RPMI8226 (cell line): ENCODE measurements around the gene TMCO4.
"Not testable (repeated sequence)": the region's sequence is repeated elsewhere in the genome, so short reads cannot be mapped to it uniquely, and the experiment has no call there.

Source experiments
- DNase-seq: peaks from one replicate; pipeline ENCODE4 v3.0.0-alpha.2; 2015

The TMCO4 gene

DNA sequence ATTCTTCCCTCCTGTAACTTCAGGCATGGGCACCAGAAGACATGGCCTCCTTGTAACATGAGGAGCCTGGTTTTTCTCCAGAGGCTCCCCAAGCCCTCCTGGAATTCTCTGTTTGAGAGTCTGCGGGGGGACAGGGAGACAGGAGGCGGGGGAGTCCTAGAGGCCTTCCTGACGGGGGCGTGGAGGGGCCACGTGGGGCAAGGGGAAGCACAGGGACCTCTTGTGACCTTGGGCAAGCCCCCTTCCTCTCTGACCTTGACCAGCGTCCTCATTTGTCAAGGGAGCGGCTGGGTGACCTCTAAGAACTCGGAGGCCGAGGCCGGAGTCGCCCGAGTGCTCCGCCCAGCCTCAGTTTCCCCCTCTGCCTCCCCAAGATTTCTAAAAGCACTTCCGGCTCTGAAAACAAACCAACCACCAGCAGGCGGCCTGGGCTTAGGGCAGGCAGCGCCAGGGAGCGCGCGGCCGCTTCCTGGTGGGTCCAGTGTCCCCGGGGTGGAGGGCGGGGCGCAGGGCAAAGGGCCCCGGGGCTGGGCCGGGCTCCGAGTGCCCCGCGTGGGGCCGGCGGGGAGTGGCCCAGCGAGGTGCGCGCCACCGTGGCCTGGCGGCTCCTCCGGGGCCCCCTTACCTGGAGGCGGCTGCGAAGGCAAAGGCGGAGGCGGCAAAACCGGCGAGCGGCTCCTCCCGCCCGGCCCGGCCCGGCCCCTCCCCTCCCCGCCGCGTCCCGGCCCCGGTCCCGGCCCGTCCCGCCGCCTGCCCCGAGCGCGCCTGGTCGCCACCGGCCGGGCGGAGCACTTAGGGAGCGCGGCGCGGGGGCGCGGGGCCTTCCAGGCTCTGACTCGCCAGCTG lies at the start of gene TMCO4:
Gene TMCO4 (minus strand): TSS at position 687 of the 846 bp plus-strand sequence. CDS start 19,158 bp downstream, outside the sequence.
- DNase-seq = peak; percentile 78

- not testable (repeated sequence) for DNase-seq
Observed at GRCh38 chr1:19849307-19849706, 49.6 kb upstream of the TMCO4 start.

- not testable (repeated sequence) for DNase-seq
Observed at GRCh38 chr1:19847334-19847733, 47.6 kb upstream of the TMCO4 start.

- DNase-seq = no peak
Observed at GRCh38 chr1:19846338-19846737, 46.6 kb upstream of the TMCO4 start.

DNA sequence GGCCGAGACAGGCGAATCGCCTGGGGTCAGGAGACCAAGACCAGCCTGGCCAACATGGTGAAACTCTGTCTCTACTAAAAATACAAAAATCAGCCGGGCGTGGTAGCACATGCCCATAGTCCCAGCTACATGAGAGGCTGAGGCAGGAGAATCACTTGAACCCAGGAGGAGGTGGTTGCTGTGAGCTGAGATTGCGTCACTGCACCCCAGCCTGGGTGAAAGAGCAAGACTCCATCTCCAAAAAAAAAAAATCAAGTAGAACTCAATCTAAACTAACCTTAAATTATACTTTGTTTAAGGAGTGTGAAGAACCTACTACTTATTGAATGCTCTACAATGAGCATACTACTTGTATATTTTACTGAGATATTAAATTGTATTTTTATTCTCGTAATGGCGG lies 45.8 kb upstream of the TMCO4 start:
- DNase-seq = no peak

DNA sequence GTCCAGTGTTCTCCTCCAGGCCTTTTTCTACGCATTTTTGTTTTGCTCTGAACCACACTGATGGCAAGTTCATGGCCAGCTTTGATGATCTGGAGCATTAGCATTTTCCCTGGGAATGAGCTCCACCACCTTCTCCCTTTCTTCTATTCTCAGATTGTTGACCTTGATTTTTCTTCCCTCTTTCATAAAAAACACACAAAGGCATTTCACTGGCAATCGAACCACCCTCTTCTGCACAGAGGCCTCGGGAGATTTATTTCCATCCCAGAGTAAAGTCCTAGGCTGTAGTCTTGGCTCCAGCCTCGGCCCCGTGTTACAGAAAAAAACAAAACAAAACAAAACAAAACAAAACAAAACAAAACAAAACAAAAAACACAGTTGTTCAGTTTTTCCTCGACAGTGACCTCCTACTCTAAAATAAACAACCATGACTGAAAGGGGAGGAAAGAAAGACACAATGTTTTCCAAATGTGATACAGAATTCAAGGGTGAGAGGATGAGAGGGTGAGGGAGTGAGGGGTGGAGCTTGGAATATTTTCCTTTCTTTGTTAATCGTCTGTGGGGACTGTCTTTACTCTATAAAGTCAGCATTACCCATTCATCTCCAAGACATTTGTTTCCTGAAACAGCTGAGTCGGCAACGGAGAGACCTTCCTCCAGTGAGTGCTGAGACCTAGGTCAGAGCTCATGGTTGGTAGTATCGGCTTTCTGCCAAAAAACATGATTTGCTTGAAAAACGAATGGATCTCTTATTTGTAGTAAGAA lies 45.2 kb upstream of the TMCO4 start:
- peak; percentile 78 for DNase-seq

DNA sequence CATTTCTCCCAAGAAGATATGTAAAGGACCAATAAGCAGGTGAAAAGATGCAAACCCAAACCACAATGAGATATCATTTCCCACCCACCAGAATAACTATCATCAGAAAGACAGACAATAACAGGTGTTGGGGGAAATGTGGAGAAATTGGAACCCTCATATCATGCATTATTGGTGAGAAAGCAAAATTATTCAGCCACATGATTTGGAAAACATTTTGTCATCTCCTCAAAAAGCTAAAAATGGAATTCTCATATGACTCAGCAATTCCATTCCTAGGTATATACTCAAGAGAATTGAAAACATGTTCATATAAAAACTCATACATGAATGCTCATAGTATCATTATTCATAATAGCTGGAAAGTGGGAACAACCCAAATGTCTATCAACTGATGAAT lies 40.5 kb upstream of the TMCO4 start:
- DNase-seq = no peak

DNA sequence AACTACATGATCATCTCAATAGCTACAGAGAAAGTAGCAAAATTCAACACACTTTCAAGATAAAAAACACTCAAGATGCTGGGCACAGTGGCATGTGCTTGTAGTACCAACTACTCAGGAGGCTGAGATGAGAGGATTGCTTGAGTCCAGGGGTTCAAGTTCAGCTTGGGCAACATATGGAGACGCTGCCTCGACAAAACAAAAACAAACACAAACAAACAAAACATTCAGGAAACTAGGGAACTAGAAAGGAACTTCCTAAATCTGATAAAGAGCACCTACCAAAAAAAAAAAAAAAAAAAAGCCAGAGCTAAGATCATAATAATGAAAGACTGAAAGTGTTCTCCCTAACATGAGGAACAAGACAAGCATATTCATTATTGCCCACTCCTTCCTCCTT lies 38.1 kb upstream of the TMCO4 start:
- no peak for DNase-seq

DNA sequence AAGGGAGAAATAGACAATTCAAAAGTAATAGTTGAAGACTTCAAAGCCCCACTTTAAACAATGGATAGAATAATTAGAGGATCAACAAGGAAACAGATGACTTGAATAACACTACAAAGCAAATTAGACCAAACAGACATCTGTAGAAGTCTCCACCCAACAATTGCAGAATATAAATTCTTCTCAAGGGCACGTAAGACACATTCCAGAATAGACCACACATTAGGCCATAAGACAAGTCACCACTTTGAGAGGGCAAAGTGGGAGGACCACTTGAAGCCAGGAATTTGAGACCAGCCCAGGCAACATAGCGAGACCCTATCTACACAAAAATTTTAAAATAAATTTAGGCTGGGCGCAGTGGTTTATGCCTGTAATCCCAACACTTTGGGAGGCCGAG lies 35.9 kb upstream of the TMCO4 start:
- DNase-seq = no peak

DNA sequence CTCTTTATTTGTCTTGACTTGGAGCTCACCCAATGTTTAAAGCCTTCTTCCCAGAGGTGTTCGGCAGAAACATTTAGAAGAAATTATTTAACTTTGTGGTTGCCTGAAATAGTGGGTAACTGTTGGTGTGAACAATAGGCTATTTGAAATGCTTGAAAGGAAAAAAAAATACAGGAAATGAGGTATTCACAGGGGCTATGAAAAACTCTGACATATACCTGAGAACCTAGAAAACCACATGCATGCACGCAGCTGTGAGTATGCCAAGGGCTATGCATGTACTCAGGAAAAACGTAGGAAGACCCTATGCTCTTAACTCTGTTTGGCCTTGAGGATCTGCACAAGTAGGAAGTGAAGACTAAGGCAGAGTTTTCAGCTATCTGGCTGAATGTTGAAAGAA lies 31.7 kb upstream of the TMCO4 start:
- no peak for DNase-seq

DNA sequence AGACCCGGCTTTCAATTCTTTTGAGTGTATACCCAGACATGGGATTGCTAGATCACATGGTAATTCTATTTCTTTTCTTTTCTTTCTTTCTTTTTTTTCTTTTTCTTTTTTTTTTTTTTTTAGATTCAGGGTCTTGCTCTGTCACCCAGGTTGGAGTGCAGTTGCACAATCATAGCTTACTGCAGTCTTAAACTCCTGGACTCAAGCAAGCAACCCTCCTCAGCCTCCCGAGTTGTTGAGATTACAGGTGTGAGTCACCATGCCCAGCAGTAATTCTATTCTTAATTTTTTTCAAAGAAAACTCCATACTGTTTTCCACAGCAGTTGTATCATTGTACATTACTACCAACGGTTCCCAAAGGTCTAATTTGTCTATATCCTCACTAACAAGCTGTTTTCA lies 28.8 kb upstream of the TMCO4 start:
- no peak for DNase-seq

DNA sequence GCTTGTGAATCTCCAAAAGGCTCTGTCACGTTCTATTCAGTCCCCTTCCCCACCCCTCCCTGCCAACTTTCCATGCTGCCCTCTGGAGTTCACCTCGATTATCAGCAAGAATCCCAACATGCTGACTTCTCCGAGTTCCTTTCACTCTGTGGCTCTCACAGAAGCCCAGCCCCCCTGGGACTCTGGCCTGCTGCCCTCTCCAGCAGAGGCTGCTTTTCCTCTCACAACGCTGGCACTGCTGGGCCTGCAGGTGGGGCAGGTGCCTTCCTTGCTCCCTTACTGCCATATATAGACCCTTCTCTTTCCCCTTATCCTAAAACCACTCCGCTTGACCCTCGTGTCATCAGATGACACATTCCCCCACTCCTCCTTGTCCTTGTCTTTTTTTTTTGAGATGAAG lies 25.6 kb upstream of the TMCO4 start:
- DNase-seq = peak; percentile 49

DNA sequence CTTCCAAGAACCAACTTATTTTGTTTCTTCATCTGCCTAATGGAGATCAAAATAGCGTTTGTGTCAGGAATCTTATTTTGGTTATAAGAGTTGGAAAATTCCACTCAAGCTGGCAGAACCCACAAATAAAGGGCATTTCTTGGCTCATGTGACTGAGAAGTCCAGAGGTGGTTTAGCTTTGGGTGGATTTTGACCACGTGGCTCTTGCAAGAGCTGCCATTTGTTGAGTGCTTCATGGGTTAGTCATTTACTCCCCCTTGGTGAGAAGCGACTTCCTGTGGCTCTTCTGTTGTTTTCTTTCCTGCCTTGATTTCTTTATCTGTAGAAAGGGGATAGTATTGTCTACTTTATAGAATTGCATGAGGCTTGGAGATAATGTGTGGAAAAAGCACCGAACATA lies 24.8 kb upstream of the TMCO4 start:
- DNase-seq = no peak

- no peak for DNase-seq
Observed at GRCh38 chr1:19824036-19824435, 24.3 kb upstream of the TMCO4 start.

- no peak for DNase-seq
Observed at GRCh38 chr1:19819701-19820100, 20.0 kb upstream of the TMCO4 start.

- no peak for DNase-seq
Observed at GRCh38 chr1:19818324-19818723, 18.6 kb upstream of the TMCO4 start.

- no peak for DNase-seq
Observed at GRCh38 chr1:19817160-19817559, 17.4 kb upstream of the TMCO4 start.

DNA sequence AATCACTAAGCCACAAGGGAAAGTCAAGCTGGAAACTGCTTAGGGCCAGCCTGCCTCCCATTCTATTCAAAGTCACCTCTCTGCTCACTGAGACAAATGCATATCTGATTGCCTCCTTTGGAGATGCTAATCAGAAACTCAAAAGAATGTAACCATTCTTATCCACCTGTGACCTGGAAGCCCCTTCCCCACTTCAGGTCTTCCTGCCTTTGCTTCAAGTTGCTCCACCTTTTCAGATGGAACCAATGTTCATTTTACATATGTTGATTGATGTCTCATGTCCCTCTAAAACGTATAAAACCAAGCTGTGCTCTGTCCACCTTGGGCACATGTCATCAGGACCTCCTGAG lies 17.0 kb upstream of the TMCO4 start:
- DNase-seq = not testable (repeated sequence)

DNA sequence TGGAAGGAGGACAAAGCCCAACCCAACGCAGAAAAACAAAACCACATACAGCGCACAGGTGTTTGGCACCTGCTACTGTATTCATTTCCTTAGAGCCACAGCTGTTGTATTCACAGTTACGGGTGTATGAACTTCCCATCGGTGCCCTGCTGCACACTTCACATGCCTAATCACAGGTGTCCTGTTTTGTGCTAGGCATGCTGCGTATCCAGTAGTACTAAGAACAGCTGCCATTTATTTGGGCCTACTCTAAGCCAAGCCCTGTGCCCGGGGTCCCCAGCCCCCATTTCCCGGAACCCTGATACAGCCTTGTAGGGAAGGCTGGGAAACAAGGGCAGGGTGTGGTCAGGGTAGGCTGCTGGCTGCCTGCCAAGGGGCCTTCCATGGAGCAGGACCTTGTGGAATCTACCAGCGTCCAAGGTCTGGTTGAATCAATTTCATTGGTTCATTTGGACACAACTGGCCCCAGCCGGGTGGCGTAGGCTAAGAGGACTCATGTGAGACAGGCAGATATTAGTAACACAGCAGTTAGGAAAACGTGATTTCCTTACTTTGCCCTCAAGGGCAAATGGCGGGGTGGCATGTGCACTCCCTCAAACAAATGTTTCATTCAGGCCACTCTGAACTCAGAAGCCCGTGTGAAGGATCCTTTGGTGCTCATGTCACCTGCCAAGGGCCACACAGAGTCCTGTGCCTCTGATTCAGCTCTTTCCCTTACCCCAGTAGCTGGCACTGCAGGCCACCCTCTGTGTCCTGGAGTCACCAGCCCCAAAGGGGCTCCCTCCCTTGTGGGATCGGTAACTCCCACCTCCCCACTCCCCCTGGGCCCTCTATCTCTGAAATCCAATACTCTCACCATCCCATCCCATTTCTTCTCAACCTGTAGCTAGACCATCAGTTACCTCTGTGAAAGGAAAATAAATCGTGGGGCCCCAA lies 16.4 kb upstream of the TMCO4 start:
- peak; percentile 96 for DNase-seq

DNA sequence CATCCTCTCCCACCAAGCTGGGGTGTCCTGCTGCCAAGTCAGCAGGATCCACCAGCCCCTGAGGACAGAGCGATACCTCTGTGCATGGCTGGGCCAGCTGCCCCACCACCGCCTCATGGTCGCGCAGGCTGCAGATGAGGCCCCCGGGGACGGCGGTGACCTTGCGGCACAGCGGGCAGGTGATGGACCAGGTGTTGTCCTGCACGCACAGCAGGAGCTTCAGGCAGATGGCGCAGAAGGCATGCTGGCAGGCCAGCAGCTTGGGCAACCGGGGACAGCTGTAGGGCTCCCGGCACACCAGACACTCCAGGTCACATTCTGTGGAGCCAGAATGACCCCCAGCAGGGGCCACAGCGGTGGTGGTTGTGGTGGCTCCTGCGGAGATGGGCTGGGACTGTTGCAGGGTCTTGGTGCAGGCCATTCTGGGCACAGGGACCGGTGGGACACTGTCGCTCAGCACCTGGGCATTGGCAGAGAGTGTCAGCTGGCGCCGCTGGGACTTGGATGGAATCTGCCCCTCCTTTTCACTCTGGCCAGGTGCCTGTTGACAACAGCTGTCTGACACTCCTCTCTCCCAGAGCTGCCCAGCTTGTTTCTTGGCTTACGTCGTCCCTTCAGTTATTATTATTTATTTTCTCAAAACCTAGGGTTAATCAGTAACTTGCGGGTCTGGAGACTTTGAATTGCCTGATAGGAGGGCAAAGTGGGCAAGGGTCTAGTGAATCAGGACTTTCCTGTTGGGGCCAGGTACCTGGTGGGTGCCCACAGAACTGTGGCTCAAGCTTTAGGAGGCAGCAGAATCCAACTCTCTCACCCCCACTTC lies 15.2 kb upstream of the TMCO4 start, which contains the start of gene RNF186:
Gene RNF186 (minus strand): TSS at position 603 of the 823 bp plus-strand sequence. CDS start 182 bp downstream, at position 421.
- DNase-seq = peak; percentile 91

DNA sequence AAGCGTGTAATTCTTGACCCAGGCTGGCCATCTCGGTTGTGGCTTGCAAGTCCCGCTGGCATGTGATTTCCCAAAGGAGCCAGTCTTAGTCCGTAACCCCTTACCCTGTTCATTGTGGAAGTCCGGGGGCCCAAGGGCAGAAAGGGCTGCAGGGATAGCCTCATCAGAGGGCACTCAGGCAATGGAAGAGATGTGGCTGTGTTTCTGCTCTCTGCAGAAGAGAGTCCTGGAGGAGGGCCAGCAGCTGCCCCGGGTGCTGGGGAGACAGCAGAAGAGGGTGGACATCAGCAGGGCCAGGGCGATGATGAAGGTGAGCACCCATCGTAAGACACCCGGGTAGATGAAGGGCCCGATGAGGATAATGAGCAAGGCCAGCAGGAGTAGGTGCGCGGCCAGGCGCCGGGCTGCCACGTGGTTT lies 14.5 kb upstream of the TMCO4 start:
- DNase-seq = peak; percentile 15

GRCh38 chr1:19813643-19813960 lies 13.9 kb upstream of the TMCO4 start:
- no peak for DNase-seq
